Activated CD8-positive, alpha-beta memory T cell treated with anti-CD3 and anti-CD28 coated beads, Interleukin-2, amount 10 ng/mL, durations not matched to agents 7 days and 5 days (primary cell): ENCODE measurements around the gene TOMM22. TPM values are rescaled to one million over a fixed set of nuclear protein-coding genes. Genes with fewer than 3 reads are reported as not detected.
"Not testable (repeated sequence)": the region's sequence is repeated elsewhere in the genome, so short reads cannot be mapped to it uniquely, and the experiment has no call there.

Source experiments
- ATAC-seq: fragments of 150-1000 bp; cut with Tn5 transposase; one replicate; pipeline ENCODE4 v1.10.0; 2021; ENCODE audit warnings: moderate library complexity
- CTCF ChIA-PET: fragments of 350-600 bp; sonication (Branson Sonifier 250); formaldehyde crosslinking; loops from one replicate; lab custom pipeline; 2021; ENCODE audit warnings: antibody characterized with exemption; lab: Charles Lee
- DNase-seq: peaks from one replicate; pipeline ENCODE4 v3.0.0-alpha.2; 2020
- H3K27ac Mint-ChIP-seq: one replicate; pipeline ENCODE4 v1.8.0; 2021; ENCODE audit warnings: mild to moderate bottlenecking, mixed read lengths
- H3K27me3 Mint-ChIP-seq: one replicate; pipeline ENCODE4 v1.8.0; 2021; ENCODE audit warnings: mixed read lengths
- H3K36me3 Mint-ChIP-seq: one replicate; pipeline ENCODE4 v1.8.0; 2021; ENCODE audit warnings: mild to moderate bottlenecking, mixed read lengths
- H3K4me1 Mint-ChIP-seq: one replicate; pipeline ENCODE4 v1.8.0; 2021; ENCODE audit warnings: mixed read lengths
- H3K4me3 Mint-ChIP-seq: one replicate; pipeline ENCODE4 v1.8.0; 2021; ENCODE audit warnings: mild to moderate bottlenecking, moderate library complexity, mixed read lengths
- H3K9me3 Mint-ChIP-seq: one replicate; pipeline ENCODE4 v1.8.0; 2022; ENCODE audit warnings: low read depth, mixed read lengths
- total RNA-seq, 2 experiments: library from RNA; stranded (reverse); gene quantifications; one replicate each; pipeline ENCODE4 v1.2.3, GENCODE V29; 2021

TOMM22 gene
- 10 to 100 TPM; 61.1 to 94.9 TPM for total RNA-seq

DNA sequence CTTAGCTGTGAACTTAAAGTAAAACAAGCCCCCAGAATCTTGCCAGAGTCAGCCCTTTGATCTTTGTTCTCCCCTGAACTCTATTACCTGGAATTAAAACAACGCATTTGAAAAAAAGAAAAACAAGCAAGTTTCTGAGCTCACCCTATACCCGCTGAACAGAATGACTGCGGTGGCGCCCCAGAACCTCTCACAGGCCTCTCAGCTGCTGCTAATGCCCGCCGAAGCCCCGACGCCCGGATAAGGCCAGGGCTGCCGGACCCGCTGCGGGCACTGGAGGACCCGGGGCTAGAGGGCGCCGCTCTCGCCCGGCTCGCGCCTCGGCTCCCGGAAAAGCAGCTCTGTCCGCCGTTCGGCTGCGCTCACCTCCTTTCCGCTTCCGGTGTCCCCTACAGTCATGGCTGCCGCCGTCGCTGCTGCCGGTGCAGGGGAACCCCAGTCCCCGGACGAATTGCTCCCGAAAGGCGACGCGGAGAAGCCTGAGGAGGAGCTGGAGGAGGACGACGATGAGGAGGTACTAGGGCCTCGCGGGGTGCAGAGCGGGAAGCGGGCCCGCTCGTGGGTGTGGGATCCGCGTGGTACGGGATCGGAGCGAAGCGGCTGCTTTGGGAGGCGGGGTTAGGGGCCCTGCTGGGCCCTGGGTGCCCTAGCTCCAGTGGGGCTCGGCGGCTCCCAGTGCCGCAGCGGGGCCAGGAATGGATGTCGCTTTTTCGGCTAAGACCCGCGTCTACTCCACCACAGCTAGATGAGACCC lies at the start of gene TOMM22:
Gene TOMM22 (plus strand): TSS at position 376 of the 754 bp plus-strand sequence. CDS start 22 bp downstream, at position 398.
- H3K27me3 Mint-ChIP-seq: no peaks in the 10 kb centered on the region
- peaks cover 27% of the 10 kb centered on the region for H3K36me3 Mint-ChIP-seq
- H3K9me3 Mint-ChIP-seq: no peaks in the 10 kb centered on the region
- peak; percentile 98 for ATAC-seq
- DNase-seq: peak; percentile 90
- peaks cover 19% of the 10 kb centered on the region for H3K4me1 Mint-ChIP-seq
- peak within 1 kb of the TSS; percentile 92 for H3K4me3 Mint-ChIP-seq
- peak within 1 kb of the TSS; percentile 94 for H3K27ac Mint-ChIP-seq
- CTCF ChIA-PET: interaction anchor here (0.8 to 3.8 kb wide), 16 partner anchors 8 to 637 kb away, joined by 3 to 43 read pairs (median 4); partner anchors contain the start of genes CBY1, FAM227A and GTPBP1

DNA sequence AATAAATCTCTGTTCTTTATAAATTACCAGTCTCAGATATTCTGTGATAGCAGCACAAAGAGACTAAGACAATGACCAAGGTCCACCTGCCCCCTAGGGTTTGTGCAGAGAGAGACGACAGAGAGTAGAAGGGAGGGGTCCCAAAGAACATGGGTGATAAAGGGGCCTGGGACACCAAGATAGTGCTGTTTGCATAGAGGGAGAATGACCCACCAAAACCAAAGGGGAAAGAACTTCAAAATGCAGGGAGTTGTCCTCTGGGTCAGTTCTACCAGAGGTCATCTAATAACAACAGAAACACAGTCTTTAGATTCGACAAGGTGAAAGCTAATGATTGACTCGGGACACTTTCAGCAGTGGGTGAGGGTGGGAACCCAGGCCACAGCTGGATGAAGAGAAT lies 49.2 kb upstream of the TOMM22 start:
- peaks cover 15% of the 10 kb centered on the region for H3K4me1 Mint-ChIP-seq
- ATAC-seq (no peak), DNase-seq (no peak)
- H3K27ac Mint-ChIP-seq: no peak overlapping the region
- CTCF ChIA-PET: no interaction called here
- no peaks in the 10 kb centered on the region for H3K27me3 Mint-ChIP-seq
- H3K36me3 Mint-ChIP-seq: no peaks in the 10 kb centered on the region
- H3K4me3 Mint-ChIP-seq: no peak overlapping the region
- no peaks in the 10 kb centered on the region for H3K9me3 Mint-ChIP-seq

DNA sequence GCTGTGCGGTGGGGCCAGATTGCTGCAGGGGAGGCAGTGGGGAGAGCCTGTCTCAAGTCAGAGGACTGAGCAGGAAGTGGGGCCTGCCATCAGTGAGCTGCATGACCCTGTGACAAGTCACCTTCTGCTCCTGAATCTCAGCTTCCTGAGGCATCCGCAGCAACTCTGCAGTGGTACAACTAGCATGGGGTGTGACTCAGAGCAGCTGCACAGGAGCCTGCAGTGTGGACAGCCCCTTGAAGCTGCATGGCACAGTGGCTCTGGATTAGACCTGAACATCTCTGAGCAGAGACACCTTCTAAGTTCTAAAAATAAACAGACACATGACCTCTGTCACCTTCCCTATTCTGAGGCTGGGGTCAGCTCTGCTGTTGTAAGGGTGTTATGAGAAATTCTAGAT lies 43.5 kb upstream of the TOMM22 start:
- CTCF ChIA-PET: no interaction called here
- no peaks in the 10 kb centered on the region for H3K36me3 Mint-ChIP-seq
- no peak for ATAC-seq
- no peak overlapping the region for H3K27ac Mint-ChIP-seq
- DNase-seq: no peak
- H3K27me3 Mint-ChIP-seq: no peaks in the 10 kb centered on the region
- H3K4me1 Mint-ChIP-seq: no peaks in the 10 kb centered on the region
- H3K9me3 Mint-ChIP-seq: no peaks in the 10 kb centered on the region
- H3K4me3 Mint-ChIP-seq: no peak overlapping the region

DNA sequence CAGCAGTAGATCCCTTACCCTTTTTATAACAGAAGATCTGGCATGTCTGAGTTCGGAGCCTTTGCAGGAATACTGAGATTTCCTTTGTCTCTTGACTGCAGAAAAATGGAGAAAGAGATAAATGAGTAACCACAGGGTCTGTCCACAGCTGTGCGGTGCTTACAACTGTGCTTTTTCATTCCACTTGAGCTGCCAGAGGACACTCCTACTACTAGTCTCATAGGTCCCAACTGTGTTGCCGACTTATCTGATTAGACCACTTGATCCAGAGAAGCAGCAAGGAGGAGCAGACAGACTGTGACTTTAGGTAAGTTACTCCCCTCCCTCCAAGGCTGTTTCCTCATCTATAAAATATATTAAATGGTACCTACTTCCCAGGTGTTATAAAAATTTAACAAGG lies 43.0 kb upstream of the TOMM22 start:
- H3K9me3 Mint-ChIP-seq: no peaks in the 10 kb centered on the region
- no peaks in the 10 kb centered on the region for H3K4me1 Mint-ChIP-seq
- H3K4me3 Mint-ChIP-seq: no peak overlapping the region
- H3K36me3 Mint-ChIP-seq: no peaks in the 10 kb centered on the region
- no peak for ATAC-seq
- no peaks in the 10 kb centered on the region for H3K27me3 Mint-ChIP-seq
- H3K27ac Mint-ChIP-seq: no peak overlapping the region
- CTCF ChIA-PET: no interaction called here
- no peak for DNase-seq

DNA sequence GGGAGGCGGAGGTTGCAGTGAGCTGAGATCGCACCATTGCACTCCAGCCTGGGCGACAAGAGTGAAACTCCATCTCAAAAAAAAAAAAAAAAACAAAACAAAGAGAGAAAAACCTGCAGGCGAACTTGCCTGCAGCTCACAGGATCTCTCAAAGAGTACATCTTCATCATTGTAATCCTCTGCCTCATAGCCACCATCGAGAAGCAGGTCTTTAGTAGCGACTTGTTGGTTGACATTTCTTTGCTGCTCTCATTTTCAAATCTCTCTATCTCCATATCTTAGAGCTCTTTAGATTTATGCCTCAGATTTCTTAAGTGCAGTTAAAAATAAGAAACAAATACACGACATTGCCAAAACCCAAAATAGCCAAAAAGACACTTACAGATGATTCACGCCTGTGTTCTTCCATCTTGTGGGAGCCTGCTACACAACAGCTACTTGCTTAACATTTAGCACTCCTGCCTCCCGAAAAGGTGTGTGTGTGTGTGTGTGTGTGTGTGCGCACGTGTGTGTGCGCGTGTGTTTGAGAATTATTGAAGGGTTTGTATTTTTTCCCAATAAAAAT lies 40.2 kb upstream of the TOMM22 start:
- Mint-ChIP-seq H3K4me1 (no peaks in the 10 kb centered on the region), H3K27me3 (no peaks in the 10 kb centered on the region), H3K9me3 (no peaks in the 10 kb centered on the region), H3K27ac (no peak overlapping the region), H3K4me3 (no peak overlapping the region), H3K36me3 (no peaks in the 10 kb centered on the region)
- ATAC-seq (no peak), DNase-seq (no peak)
- CTCF ChIA-PET: no interaction called here

DNA sequence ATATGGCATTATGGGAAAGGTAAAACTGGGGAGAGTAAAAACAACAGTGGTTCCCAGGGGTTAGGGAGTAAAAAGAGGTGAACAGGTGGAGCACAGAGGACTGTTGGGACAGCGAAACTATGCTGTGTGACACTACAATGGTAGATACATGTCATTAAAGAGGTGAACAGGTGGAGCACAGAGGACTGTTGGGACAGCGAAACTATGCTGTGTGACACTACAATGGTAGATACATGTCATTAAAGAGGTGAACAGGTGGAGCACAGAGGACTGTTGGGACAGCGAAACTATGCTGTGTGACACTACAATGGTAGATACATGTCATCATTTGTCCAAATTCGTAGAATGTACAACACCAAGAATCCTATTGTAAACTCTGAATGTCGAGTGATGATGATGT lies 37.5 kb upstream of the TOMM22 start:
- H3K9me3 Mint-ChIP-seq, H3K4me3 Mint-ChIP-seq, H3K27ac Mint-ChIP-seq, CTCF ChIA-PET, DNase-seq, H3K27me3 Mint-ChIP-seq, H3K4me1 Mint-ChIP-seq, H3K36me3 Mint-ChIP-seq: not testable (repeated sequence)
- ATAC-seq: peak; percentile 57

DNA sequence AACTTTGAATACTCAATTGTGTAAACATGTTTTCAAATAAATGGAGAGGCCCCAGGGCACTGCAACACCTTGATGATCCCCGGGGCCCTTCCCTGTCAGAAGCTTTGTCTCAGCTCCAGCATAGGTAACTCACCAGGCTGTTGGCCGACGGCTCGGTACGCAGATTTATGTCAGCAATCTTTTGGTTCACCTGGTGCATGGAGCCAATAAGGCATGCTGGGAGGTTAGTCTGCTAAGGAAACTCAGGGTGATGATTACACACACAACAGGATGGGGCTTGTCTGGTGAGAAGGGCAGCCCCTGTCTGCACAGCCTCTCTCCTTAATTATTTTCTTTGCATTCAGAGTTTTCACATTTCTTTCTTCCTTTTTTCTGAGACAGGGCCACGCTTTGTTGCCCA lies 36.3 kb upstream of the TOMM22 start:
- Mint-ChIP-seq H3K36me3 (no peaks in the 10 kb centered on the region), H3K4me1 (no peaks in the 10 kb centered on the region), H3K9me3 (no peaks in the 10 kb centered on the region), H3K27me3 (peaks cover 3% of the 10 kb centered on the region), H3K4me3 (no peak overlapping the region), H3K27ac (no peak overlapping the region)
- ATAC-seq (no peak), DNase-seq (no peak)
- CTCF ChIA-PET: no interaction called here

DNA sequence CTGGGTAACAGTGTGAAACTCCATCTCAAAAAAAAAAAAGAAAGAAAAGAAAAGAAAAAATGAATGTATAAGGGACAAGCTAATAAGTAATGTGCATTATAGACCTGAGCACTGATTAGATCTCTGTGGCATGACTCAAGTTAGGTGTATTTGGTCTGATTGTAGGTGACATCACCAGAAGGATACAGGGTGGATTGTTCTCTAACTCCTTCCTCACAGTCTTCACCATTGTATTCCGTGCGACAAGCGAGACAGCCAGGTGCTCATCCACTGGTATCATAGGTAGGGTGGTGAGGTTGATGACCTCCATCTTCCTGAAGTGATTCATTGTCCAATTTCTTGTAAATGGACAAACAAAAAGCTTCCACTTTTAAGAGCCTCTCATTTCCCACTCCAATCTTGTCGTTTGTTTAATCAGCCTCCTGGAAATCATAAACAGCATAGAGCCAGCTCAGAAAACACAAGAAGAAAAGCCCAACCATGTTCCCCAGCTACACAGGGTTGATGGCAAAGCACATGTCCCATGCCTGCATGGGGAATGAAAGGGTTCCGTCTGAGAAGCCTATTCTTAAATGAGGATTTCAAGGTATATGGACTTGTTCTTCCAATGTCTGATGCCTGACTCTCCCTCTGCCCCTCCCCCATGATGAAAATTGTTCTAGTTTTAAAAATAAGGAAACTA lies 31.8 kb upstream of the TOMM22 start:
- H3K4me1 Mint-ChIP-seq: peaks cover 2% of the 10 kb centered on the region
- DNase-seq (no peak), ATAC-seq (no peak)
- no peak overlapping the region for H3K27ac Mint-ChIP-seq
- peaks cover 3% of the 10 kb centered on the region for H3K27me3 Mint-ChIP-seq
- no peaks in the 10 kb centered on the region for H3K9me3 Mint-ChIP-seq
- H3K36me3 Mint-ChIP-seq: no peaks in the 10 kb centered on the region
- H3K4me3 Mint-ChIP-seq: no peak overlapping the region
- CTCF ChIA-PET: no interaction called here

DNA sequence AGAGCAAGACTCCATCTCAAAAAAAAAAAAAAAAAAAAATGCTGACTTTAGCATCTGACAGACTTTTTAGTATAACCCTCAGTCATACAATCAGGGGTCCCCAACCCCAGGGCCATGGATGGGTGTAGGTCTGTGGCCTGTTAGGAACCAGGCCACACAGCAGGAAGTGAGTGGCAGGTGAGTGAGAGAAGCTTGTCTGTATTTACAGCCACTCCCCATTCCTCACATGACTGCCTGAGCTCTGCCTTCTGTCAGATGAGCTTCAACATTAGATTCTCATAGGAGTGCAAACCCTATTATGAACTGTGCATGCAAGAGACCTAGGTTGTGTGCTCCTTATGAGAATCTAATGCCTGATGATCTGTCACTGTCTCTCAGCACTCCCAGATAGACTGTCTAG lies 28.9 kb upstream of the TOMM22 start:
- Mint-ChIP-seq H3K4me3 (no peak overlapping the region), H3K4me1 (peaks cover 13% of the 10 kb centered on the region), H3K27ac (no peak overlapping the region), H3K27me3 (no peaks in the 10 kb centered on the region), H3K9me3 (no peaks in the 10 kb centered on the region), H3K36me3 (no peaks in the 10 kb centered on the region)
- DNase-seq (no peak), ATAC-seq (no peak)
- CTCF ChIA-PET: no interaction called here

DNA sequence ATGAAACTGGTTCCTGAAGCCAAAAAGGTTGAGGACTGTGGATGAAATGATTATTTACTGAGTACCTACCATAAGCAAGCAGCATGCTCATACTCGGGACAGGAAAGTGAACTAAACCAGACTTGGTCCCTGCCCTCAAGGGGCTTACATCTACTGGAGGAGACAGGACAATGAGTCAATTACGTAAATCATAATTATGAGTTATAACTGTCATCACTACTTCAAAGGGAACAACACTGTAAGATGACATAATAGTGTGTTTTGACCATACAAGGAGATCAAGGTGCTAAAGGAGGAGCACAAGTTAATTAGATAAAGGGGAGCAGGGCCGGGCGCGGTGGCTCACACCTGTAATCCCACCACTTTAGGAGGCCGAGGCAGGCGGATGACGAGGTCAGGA lies 28.0 kb upstream of the TOMM22 start:
- CTCF ChIA-PET: no interaction called here
- Mint-ChIP-seq H3K36me3 (no peaks in the 10 kb centered on the region), H3K4me1 (peaks cover 19% of the 10 kb centered on the region), H3K27me3 (no peaks in the 10 kb centered on the region), H3K27ac (no peak overlapping the region), H3K4me3 (no peak overlapping the region), H3K9me3 (no peaks in the 10 kb centered on the region)
- no peak for ATAC-seq
- no peak for DNase-seq

DNA sequence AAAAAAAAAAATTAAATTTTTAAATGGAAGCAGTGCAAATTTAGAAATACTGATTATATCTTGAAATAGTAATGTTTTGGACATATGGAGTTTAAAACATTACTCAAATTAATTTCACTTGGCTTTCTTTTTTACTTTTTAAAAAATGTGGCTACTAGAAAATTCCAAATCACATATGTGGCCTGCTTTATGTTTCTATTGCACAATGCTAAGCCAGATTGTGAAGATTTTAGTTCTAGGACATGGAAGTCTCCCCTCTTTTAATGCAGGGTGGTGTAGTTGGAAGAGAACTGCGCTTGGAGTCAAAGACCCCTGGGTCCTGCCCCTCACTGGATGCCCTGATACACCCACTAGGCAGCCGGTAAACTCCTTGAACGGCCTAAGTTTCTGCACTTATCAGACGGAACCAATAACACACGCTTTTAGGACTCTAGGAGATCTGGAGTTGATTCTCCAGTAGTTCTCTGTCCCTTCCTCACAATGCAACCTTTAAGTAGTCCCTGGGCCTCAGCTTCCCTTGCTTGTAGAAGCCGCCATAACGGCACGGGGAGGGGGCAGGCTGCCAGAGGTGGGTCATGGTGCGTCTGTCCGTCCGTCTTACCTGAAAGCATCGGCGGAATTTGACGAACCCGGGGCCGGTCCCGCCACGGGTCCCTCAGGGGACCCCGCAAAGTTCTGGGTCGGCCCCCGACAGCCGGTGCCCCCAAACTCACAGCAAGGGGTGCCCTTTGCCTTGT lies 26.1 kb upstream of the TOMM22 start:
- Mint-ChIP-seq H3K9me3 (no peaks in the 10 kb centered on the region), H3K27me3 (no peaks in the 10 kb centered on the region), H3K36me3 (no peaks in the 10 kb centered on the region), H3K4me3 (peak overlapping the region; percentile 80), H3K4me1 (peaks cover 22% of the 10 kb centered on the region), H3K27ac (peak overlapping the region; percentile 94)
- CTCF ChIA-PET: no interaction called here
- ATAC-seq (no peak), DNase-seq (no peak)

DNA sequence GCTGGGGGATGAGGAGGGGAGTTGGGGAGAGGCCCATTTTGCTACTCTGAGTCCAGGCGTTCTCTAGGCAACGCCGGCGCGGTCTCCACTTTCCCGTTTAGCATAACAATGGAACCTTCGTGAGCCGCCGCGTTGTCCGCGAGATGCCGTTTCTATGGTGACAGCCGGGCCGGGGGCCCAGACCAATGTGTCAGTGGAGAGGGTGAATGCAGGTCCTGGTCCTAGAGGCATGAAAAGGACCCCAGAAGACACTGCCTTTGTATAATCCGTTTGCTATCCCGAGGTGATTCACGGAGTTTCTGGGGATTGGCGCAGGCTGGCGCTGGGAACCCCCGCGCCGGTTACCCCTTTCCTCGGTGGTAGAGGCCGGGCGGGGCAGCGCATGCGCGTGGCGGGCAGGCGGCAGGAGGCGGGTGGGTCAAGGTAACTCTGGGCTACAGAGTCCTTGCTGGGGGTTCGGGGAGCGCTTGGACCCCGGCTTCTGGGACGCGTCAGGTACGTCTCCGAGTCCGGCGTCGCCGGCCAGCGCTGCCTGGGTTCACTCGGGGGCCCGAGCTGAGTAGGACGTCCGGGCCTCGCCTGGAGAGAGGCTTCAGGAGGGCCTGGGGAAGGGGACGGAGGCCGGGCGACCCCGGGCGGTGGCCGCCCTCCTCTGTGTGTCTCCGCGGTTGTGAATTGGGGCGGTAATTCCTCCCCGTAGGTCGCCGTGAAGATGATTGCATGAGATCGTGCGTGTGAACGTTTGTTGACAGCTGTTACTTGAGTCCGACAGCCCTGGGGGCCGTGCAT lies 25.3 kb upstream of the TOMM22 start, which contains the start of the genes CBY1 and FAM227A:
Gene CBY1 (plus strand): TSS at position 383 of the 789 bp plus-strand sequence. CDS start 11,417 bp downstream, outside the sequence.
Gene FAM227A (minus strand): TSS at position 137 of the 789 bp plus-strand sequence. CDS start 6,224 bp downstream, outside the sequence.
- peak within 1 kb of the TSS; percentile 80 for H3K4me3 Mint-ChIP-seq
- no peaks in the 10 kb centered on the region for H3K9me3 Mint-ChIP-seq
- DNase-seq (peak; percentile 89), ATAC-seq (peak; percentile 87)
- no peaks in the 10 kb centered on the region for H3K36me3 Mint-ChIP-seq
- peaks cover 22% of the 10 kb centered on the region for H3K4me1 Mint-ChIP-seq
- H3K27ac Mint-ChIP-seq: peak within 1 kb of the TSS; percentile 94
- CTCF ChIA-PET: interaction anchor here (1.8 kb wide), 1 partner anchor 25 kb away, joined by 8 read pairs; the partner anchor contains the start of gene TOMM22
- H3K27me3 Mint-ChIP-seq: no peaks in the 10 kb centered on the region
